HCT116 (cell line): ENCODE data around the gene MGME1. TPM values are rescaled to one million over a fixed set of nuclear protein-coding genes. Genes with fewer than 3 reads are reported as not detected.

Experiments used
- ATAC-seq: fragments of 200-7000 bp; cut with Tn5 transposase; 2 replicates; pipeline ENCODE4 v1.9.1; 2020; ENCODE audit warnings: mild to moderate bottlenecking, moderate library complexity
- BruUV-seq: library from RNA; stranded (reverse); fragments of 400-500 nt; replicated peaks from 2 replicates; lab custom pipeline; 2021; lab: Mats Ljungman, UMichigan
- CTCF ChIA-PET: fragments of 300-600 bp; sonication (Branson Sonifier 250); formaldehyde crosslinking; loops from one replicate; lab custom pipeline; 2021; ENCODE audit warnings: antibody characterized with exemption; lab: Charles Lee
- POLR2A ChIA-PET: fragments of 300-600, 350-600 bp; sonication (Branson Sonifier 250); formaldehyde crosslinking; loops from one replicate; lab custom pipeline; 2021; ENCODE audit warnings: antibody characterized with exemption; lab: Charles Lee
- RAD21 ChIA-PET, 2 experiments: fragments of 300-600 bp; sonication (Branson Sonifier 250); formaldehyde crosslinking; loops; one replicate each; lab custom pipeline; 2023; ENCODE audit warnings: low total read pairs in 2 of 2; ENCODE audit not compliant: uncharacterized antibody in 2 of 2, unreplicated experiment in 2 of 2, low non-redundant PET in 1 of 2; lab: Charles Lee
- DNase-seq: peaks from one replicate; pipeline ENCODE4 v3.0.0-alpha.2; 2010; ENCODE audit warnings: low read depth, low spot score
- H2AFZ ChIP-seq: fragments of 200-600 bp; shearing (Covaris generic), sonication (generic); 2 replicates; pipeline ENCODE4 v1.6.1; 2017; ENCODE audit warnings: low read depth, mixed run types, mixed read lengths, antibody characterized with exemption, low read length; ENCODE audit not compliant: poor library complexity, severe bottlenecking
- H3K27ac ChIP-seq: 2 replicates; pipeline ENCODE4 v1.5.1; 2012; ENCODE audit warnings: low read depth, low read length
- H3K27me3 ChIP-seq: fragments of 200-600 bp; sonication (generic); 2 replicates; pipeline ENCODE4 v1.6.1; 2016; ENCODE audit warnings: mixed run types, low read length, mixed read lengths; ENCODE audit not compliant: insufficient read depth
- H3K36me3 ChIP-seq, 2 experiments: fragments of 200-500 bp in 1 of 2; fragments of 200-600 bp in 1 of 2; sonication (Bioruptor generic) in 1 of 2; sonication (generic) in 1 of 2; 2 replicates each; pipeline versions ENCODE4 v1.5.1 to v1.6.1; 2014 to 2016; ENCODE audit warnings: low read length in 2 of 2, inconsistent platforms in 1 of 2, mixed read lengths in 1 of 2, mixed run types in 1 of 2; ENCODE audit not compliant: insufficient read depth in 2 of 2, control insufficient read depth in 1 of 2
- H3K4me1 ChIP-seq, 2 experiments: fragments of 200-600 bp in 1 of 2; sonication (generic) in 1 of 2; 2 replicates each; pipeline versions ENCODE4 v1.5.1 to v1.6.1; 2012 to 2017; ENCODE audit warnings: low read length in 2 of 2, inconsistent platforms in 1 of 2, mild to moderate bottlenecking in 1 of 2, mixed read lengths in 1 of 2, mixed run types in 1 of 2, moderate library complexity in 1 of 2; ENCODE audit not compliant: insufficient read depth in 2 of 2, control insufficient read depth in 1 of 2
- H3K4me2 ChIP-seq: fragments of 200-600 bp; sonication (generic); 2 replicates; pipeline ENCODE4 v1.6.1; 2017; ENCODE audit warnings: mixed run types, low read length, mixed read lengths
- H3K4me3 ChIP-seq, 2 experiments: fragments of 200-600 bp in 1 of 2; sonication (generic) in 1 of 2; replicated peaks in 1 of 2; 2 replicates each; pipeline ENCODE4 v1.5.1; 2011 to 2016; ENCODE audit warnings: low read length in 2 of 2, control low read depth in 1 of 2, low read depth in 1 of 2, mild to moderate bottlenecking in 1 of 2, mixed read lengths in 1 of 2, mixed run types in 1 of 2
- H3K79me2 ChIP-seq: fragments of 200-600 bp; sonication (generic); 2 replicates; pipeline ENCODE4 v1.6.1; 2017; ENCODE audit warnings: mild to moderate bottlenecking, mixed run types, low read length, moderate library complexity, mixed read lengths; ENCODE audit not compliant: insufficient read depth
- H3K9ac ChIP-seq: fragments of 200-600 bp; sonication (generic); 2 replicates; pipeline ENCODE4 v1.6.1; 2016; ENCODE audit warnings: low read length, mixed read lengths
- H3K9me2 ChIP-seq: fragments of 200-600 bp; sonication (generic), shearing (Covaris generic); 2 replicates; pipeline ENCODE4 v1.6.1; 2017; ENCODE audit warnings: mixed run types, mild to moderate bottlenecking, moderate library complexity; ENCODE audit not compliant: insufficient read depth
- H3K9me3 ChIP-seq, 2 experiments: fragments of 200-500 bp in 1 of 2; fragments of 200-600 bp in 1 of 2; sonication (Bioruptor generic) in 1 of 2; sonication (generic) in 1 of 2; 2 replicates each; pipeline ENCODE4 v1.6.1; 2014 to 2017; ENCODE audit warnings: low read length in 2 of 2, mixed read lengths in 2 of 2, inconsistent platforms in 1 of 2, low read depth in 1 of 2, mild to moderate bottlenecking in 1 of 2, mixed run types in 1 of 2, moderate library complexity in 1 of 2; ENCODE audit not compliant: control insufficient read depth in 1 of 2, insufficient read depth in 1 of 2
- H4K20me1 ChIP-seq: fragments of 200-600 bp; sonication (generic), shearing (Covaris generic); 2 replicates; pipeline ENCODE4 v1.6.1; 2017; ENCODE audit warnings: mixed run types, mild to moderate bottlenecking, moderate library complexity; ENCODE audit not compliant: insufficient read depth
- ATF3 ChIP-seq: IDR thresholded peaks from 2 replicates; pipeline ENCODE4 v1.6.1; 2012
- CEBPB ChIP-seq: IDR thresholded peaks from 2 replicates; pipeline ENCODE4 v1.6.1; 2012; ENCODE audit warnings: low read depth
- EGR1 ChIP-seq: IDR thresholded peaks from 2 replicates; pipeline ENCODE4 v1.6.1; 2012; ENCODE audit warnings: low read depth
- EZH2phosphoT487 ChIP-seq: fragments of 200-600 bp; IDR thresholded peaks from 2 replicates; pipeline ENCODE4 v1.6.1; 2018; ENCODE audit warnings: antibody characterized with exemption, borderline replicate concordance
- FOSL1 ChIP-seq: IDR thresholded peaks from 2 replicates; pipeline ENCODE4 v1.6.1; 2012; ENCODE audit warnings: low read depth
- JUND ChIP-seq: IDR thresholded peaks from 2 replicates; pipeline ENCODE4 v1.6.1; 2012
- POLR2A ChIP-seq: IDR thresholded peaks from 2 replicates; pipeline ENCODE4 v1.7.0; 2011; ENCODE audit warnings: borderline replicate concordance; ENCODE audit not compliant: insufficient read depth, insufficient read length; ENCODE audit errors: extremely low read depth
- RAD21 ChIP-seq: IDR thresholded peaks from 2 replicates; pipeline ENCODE4 v1.6.1; 2012; ENCODE audit warnings: low read depth, mild to moderate bottlenecking
- SIN3A ChIP-seq: IDR thresholded peaks from 2 replicates; pipeline ENCODE4 v1.6.1; 2012; ENCODE audit warnings: low read depth
- SP1 ChIP-seq: IDR thresholded peaks from 2 replicates; pipeline ENCODE4 v1.6.1; 2012; ENCODE audit warnings: low read depth
- SRF ChIP-seq: IDR thresholded peaks from 2 replicates; pipeline ENCODE4 v1.6.1; 2012; ENCODE audit warnings: low read depth
- YY1 ChIP-seq: IDR thresholded peaks from 2 replicates; pipeline ENCODE4 v1.6.1; 2011; ENCODE audit warnings: low read length, low read depth, moderate library complexity, mild to moderate bottlenecking; ENCODE audit not compliant: insufficient replicate concordance; ENCODE audit errors: extremely low read depth
- ZBTB33 ChIP-seq: IDR thresholded peaks from 2 replicates; pipeline ENCODE4 v1.6.1; 2011; ENCODE audit warnings: mild to moderate bottlenecking, low read length, moderate library complexity; ENCODE audit not compliant: insufficient replicate concordance; ENCODE audit errors: extremely low read depth
- ZFX ChIP-seq: fragments of 450-650 bp; IDR thresholded peaks from 2 replicates; pipeline ENCODE4 v1.6.1; 2017
- intact Hi-C: fragments of 100-400 bp; cut with micrococcal nuclease; formaldehyde crosslinking; loops from 2 replicates; pipeline ENCODE4 v1.10.0; 2022
- total RNA-seq: library from RNA; stranded (reverse); gene quantifications from one replicate; pipeline ENCODE4 v1.2.1, GENCODE V29; 2021; ENCODE audit not compliant: unreplicated experiment

Gene MGME1
- total RNA-seq, 1 experiment from 2014 or later, result 37.1 TPM

- Histone ChIP-seq H3K4me3 (no peak overlapping the region), H3K9me2 (no peaks in the 10 kb centered on the region), H4K20me1 (0 out of 2 replicates have a peak, but pooled peaks cover 7% of the 10 kb centered on the region), H3K9me3 (no peaks in the 10 kb centered on the region), H3K4me2 (no peak overlapping the region), H3K27ac (no peak overlapping the region), H3K27me3 (no peaks in the 10 kb centered on the region), H3K79me2 (peaks cover 55% of the 10 kb centered on the region), H3K9ac (no peak overlapping the region), H2AFZ (no peak overlapping the region)
- no peak for ATAC-seq
- intact Hi-C loops, result no loop called here
- ChIA-PET RAD21 (no interaction called here), CTCF (no interaction called here)
- TF ChIP-seq SRF, result no peak
- no peak for TF ChIP-seq POLR2A
- TF ChIP-seq SIN3A, result no peak
- TF ChIP-seq ZFX, result no peak
- TF ChIP-seq SP1, result no peak
- no peak for TF ChIP-seq YY1
- TF ChIP-seq FOSL1, result no peak
- TF ChIP-seq EZH2phosphoT487, result no peak
- TF ChIP-seq, all 23 proteins: peak for 0
- POLR2A ChIA-PET, result no interaction called here
- DNase-seq, result no peak
- peaks cover 78 to 82% of the 10 kb centered on the region in 2 experiments for H3K36me3 ChIP-seq
- peaks cover 0 to 5% of the 10 kb centered on the region in 2 experiments; a peak in 1 of 4 replicates for H3K4me1 ChIP-seq
- no TSS peak for BruUV-seq
These were observed 23.9 kb upstream of the MGME1 start for GRCh38 chr20:17944854-17945474.

- Histone ChIP-seq H3K9me2 (no peaks in the 10 kb centered on the region), H3K79me2 (peaks cover 66% of the 10 kb centered on the region), H3K27me3 (no peaks in the 10 kb centered on the region), H3K9ac (no peak overlapping the region), H3K4me1 (no peaks in the 10 kb centered on the region), H3K27ac (no peak overlapping the region), H3K9me3 (no peaks in the 10 kb centered on the region), H2AFZ (no peak overlapping the region), H3K4me3 (no peak overlapping the region), H3K36me3 (peaks cover 84 to 93% of the 10 kb centered on the region in 2 experiments), H4K20me1 (peaks cover 7% of the 10 kb centered on the region; the same call in 1 of the 2 replicates), H3K4me2 (no peak overlapping the region)
- intact Hi-C loops, result no loop called here
- POLR2A ChIA-PET, result no interaction called here
- BruUV-seq, result no TSS peak
- ATAC-seq, result no peak
- RAD21 ChIA-PET, result no interaction called here
- no peak for DNase-seq
- CTCF ChIA-PET, result no interaction called here
- no peak for TF ChIP-seq RAD21
- TF ChIP-seq ATF3, result no peak
- TF ChIP-seq JUND, result no peak
- TF ChIP-seq ZBTB33, result no peak
- TF ChIP-seq EZH2phosphoT487, result no peak
- no peak for TF ChIP-seq ZFX
- no peak for TF ChIP-seq CEBPB
- no peak for TF ChIP-seq YY1
- TF ChIP-seq EGR1, result no peak
These were observed 22.8 kb upstream of the MGME1 start for GRCh38 chr20:17946040-17946439.
